Activated T-cell treated with anti-CD3 and anti-CD28 coated beads for 24 hours (primary cell): ENCODE data around the gene TMEM239.
"Not testable (repeated sequence)": the region's sequence is repeated elsewhere in the genome, so short reads cannot be mapped to it uniquely, and the experiment has no call there.

Source experiments
- DNase-seq: peaks from one replicate; pipeline ENCODE4 v3.0.0-alpha.2; 2020; ENCODE audit warnings: low read depth

TMEM239 gene

DNA sequence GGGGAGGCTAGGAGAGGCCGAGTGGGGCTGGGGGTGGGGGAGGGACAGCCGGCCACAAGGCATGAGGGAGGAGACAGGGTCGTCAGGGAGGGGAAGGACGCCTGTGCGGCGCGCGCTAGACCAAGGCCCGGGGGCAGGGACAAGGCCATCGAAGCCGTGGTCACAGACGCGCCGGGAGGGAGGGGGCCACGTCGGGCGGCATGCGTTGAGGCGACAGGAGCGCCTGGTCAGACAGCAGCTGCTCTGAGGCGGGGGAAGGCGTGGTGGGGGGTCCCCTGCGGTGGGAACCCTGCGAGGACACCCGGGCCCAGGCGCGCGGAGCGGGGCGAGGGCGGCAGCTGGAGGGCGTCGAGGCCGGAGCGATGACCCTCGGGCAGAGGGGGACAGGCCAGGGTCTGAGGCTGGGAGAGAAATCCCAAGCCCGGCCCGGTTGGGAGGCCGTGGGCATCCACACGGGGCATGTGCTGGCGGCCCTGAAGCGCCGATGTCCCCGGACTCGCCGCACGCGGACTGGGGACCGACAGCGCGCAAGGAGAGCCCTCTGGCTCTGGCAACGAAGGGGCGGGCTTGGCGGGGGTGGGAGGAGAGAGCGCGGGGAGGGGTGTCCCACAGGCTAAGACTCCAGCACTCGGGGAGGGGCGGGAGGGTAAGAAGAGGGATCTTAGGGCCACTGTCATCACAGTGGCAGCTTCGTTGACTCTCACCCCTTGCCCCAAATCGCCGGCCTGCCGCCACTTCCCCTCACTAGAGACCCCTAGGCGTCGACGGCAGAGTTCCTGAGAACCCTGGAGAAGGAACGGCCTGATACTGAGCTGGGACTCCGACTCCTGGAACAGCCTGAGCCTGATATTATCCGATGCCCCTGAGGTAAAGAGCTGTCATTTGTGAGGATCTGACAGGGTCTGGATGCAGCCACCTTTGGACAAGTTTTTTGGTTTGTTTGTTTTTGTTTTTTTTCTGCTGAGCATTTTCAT is 5.0 kb downstream of the TMEM239 start:
- DNase-seq: no peak

DNA sequence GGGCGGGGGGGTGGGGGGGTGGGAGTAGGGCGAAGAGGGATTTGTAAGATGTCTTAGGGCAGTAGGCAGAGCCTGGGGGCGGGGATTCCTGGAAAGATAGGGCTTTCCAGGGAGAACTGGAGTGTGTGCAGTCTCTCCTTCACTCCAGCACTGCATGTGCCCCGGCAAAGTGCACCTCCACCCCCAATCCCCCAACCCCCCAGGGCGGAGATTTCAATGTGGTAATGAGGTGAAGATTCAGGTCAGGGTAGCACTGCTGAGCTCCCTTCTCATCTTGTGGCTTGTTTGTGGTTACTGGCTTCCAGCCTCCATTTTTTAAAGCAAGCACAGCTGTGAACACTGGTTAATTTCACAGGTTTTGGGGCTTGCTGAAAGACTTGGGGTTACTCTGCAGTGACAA is 5.9 kb downstream of the TMEM239 start:
- DNase-seq: peak; percentile 18

GRCh38 chr20:2825761-2826160 is 9.6 kb downstream of the TMEM239 start:
- no peak for DNase-seq

DNA sequence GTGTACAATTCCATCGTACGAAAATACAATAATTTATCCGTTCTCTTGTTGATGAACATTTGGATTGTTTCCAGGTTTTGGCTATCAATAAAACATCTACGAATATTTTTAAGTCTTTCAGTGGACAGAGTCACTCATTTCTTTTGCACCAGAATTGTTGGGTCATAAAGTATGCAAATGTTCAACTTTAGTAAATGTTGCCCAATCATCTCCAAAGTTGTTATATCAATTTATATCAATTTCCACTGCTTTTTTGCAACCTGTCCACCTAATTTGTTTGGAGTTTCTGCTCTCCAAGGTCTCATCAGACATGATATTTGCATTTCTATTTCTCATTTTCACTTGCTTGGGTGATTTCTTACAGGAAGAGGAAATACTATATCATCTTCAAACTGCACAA is 10.5 kb downstream of the TMEM239 start:
- DNase-seq: no peak

GRCh38 chr20:2829376-2829775 is 13.2 kb downstream of the TMEM239 start:
- no peak for DNase-seq

DNA sequence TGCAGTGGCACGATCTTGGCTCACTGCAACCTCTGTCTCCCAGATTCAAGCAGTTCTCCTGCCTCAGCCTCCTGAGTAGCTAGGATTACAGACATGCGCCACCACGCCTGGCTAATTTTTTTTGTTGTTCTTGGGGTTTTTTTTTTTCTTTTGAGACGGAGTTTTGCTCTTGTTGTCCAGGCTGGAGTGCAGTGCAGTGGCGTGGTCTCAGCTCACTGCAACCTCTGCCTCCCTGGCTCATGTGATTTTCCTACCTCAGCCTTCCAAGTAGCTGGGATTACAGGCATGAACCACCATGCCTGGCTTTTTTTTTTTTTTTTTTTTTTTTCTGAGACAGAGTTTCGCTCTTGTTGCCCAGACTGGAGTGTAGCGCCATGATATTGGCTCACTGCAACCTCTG is 15.0 kb downstream of the TMEM239 start:
- not testable (repeated sequence) for DNase-seq

DNA sequence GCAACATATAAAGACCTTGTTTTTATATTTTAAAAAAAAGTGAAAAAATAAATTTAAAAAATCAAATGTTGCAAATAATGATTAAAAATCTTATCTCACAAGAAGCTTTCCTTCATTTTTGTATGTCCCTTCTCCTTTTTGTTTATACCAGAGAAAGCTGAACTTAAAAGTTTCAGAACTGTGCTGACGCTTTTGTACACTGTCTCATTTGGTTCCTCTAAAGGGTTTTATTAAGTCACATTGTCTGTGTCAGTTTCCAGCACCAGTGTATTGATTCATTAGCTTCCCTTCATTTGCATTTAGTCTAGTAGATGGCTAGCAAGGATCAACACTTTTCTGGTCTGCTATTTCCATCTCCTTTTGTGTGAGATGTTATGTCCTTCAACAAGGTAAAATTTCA is 17.6 kb downstream of the TMEM239 start:
- no peak for DNase-seq

- DNase-seq: no peak
Measured at GRCh38 chr20:2834401-2835110, 18.4 kb downstream of the TMEM239 start.

DNA sequence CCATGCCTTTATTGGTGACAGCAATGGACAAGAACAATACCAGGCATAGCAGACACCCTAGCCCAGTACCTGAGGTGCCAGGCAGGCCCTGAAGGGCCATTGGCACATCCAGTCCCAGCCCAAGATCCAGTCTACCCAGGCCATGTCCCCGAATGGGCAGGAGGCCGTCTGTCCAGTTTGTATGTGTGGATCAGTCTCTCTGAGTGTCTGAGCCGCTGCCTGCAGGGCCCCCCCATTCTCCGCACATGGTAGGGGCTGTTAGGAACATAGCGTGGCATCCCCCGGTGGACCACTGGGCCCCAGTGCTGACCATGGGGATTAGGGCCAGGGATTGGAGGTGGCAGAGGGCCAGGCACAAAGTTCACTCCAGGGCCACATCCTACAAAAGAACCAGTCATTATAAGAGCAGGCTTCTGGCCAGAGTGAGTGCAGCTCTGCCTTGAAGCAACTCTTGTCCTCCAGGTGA is 19.2 kb downstream of the TMEM239 start:
- no peak for DNase-seq

- DNase-seq: no peak
Measured at GRCh38 chr20:2836035-2836434, 19.9 kb downstream of the TMEM239 start.

DNA sequence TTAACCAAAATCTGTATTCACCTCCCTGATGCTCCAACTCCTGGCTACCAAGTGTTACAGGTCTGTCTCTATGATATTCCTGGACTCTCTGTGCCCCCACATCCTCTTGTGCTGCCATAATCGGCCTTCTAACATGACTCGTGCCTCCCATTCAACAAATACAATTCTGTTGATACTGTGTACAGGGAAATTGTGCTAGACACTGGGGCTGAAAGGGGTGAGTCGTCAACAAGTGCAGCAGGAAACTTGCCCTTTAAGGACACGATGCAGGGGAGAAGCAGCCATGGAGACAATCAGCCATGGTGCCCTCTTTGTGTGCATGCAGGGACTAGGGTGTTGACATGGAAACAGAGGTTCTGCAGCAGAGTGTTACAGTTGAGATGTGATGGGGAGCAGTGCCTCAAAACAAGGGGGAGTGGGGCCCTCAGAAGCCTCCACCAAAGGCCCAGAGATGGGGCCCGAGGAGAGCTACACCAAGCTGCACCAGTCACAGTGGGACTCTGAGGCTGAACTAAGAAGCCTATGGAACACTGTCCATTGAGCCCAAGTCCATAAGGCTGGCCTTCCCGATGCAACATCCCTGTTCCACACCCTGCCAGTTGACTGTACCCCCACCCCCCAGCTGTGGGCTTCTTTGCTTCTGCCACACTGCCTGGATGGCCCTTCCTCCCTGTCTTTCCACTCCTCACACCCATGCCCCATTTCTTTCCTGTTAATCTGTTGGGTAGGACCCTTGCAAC is 21.2 kb downstream of the TMEM239 start:
- no peak for DNase-seq

- DNase-seq: no peak
Measured at GRCh38 chr20:2838170-2838797, 22.1 kb downstream of the TMEM239 start.

DNA sequence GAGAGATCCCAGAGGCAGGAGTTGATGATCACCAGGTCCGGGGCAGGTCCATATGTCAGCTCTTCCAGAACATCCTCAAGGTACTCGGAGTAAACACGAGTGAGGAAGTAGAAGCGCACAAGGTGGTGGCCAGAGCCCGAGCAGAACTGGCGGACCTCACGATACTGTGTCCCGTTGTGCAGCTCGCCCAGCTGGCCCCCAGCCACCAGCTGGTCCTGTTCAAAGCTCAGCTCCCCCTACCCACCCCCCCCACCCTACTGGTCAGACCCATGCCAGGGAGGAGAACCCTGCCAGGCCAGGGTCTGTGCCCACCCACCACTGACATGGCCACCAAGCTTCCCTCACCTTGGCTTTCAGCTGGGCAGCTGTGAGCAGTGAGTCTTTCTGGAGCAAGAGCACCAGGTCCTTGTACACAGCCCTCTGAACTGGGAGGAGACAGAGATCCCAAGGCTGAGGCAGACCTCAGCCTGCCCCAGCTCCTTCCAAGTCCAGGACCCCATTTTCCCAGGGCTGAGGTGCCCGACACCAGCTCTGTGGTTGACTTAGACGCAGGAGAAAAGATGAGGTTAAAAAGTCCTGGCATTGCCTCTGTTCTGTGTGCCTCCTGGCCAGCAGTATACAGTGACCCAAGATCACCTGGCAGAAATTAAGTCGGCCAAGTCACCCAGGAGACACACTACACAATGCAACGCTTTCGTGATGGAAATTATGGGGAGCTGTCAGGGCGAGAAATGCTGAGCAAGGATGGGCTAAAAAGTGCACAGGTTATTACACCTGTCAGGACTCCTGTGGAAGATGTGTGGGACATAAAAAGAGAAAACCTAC is 22.9 kb downstream of the TMEM239 start:
- DNase-seq: no peak

- DNase-seq: no peak
Measured at GRCh38 chr20:2839732-2840137, 23.6 kb downstream of the TMEM239 start.

DNA sequence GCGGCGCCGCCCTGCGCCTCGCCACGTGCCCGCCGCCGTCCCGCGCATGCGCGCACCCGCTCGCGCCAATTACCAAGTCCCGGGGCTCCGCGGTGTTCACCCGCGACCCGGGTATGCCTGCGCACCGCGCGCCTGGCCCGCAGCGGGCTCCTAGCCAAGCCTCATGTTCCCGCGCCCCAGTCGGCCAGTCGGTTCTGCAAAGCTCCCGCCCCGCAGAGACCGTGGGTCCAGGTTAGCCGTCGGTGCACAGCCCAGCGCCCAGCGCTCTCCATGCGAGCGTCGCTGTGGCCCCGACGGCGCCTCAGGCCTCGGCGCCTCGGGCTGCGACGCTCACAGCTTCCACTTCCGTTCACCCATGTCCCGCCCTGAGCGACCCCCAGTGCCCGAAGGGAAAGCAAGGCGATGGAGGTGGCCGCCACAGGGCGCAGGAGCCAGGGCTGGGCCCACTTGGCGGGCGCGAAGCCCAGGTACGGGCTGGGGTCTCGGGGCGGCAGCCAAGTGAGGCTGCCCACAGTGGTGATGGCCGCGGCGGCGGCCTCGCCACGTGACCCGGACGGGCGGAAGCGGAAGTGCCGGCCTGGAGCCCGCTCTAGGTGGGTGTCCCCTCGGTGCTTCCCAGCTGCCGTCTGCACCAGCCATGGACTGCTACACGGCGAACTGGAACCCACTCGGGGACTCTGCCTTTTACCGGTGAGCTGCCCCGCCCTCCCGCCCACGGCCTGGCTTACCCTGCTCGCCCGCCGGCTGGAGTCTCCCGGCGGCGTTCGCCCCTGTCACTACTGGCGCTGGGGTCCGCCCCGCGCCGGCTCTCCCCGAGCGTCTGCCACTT is 24.2 kb downstream of the TMEM239 start, which contains the start of the genes PCED1A and VPS16:
PCED1A (minus strand) TSS at position 518 of the 829 bp plus-strand sequence. CDS start 743 bp downstream, outside the sequence.
VPS16 (plus strand) TSS at position 608 of the 829 bp plus-strand sequence; CDS start at position 638, 30 bp downstream.
- peak; percentile 88 for DNase-seq

DNA sequence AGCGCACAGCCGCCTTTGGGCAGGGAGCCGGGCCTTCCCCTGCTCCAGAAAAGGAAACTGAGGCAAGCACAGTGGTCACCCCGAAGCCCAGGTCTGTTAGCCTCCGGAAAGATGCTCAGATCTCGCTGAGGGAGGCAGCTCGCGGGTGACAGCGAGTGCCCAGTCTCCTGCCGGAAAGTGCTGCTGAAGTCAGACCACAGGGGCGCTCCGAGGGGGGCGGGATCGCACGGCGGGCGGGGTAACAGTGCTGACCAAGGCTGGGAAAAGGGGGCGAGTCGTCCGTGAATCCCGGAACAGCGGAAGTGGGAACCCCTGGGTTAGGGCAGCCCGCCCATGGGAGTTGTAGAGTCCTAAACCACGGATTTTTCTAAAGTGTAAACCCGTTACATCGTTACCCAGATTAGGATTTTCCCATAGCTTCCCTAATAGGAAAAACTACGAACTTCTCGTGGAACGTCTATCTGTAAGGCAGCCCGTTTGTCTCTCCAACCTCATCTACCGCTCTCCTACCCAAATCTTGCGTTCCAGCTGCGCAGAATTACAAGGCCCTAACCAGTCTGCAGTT is 24.9 kb downstream of the TMEM239 start:
- DNase-seq: peak; percentile 26

- DNase-seq: no peak
Measured at GRCh38 chr20:2845607-2846006, 29.4 kb downstream of the TMEM239 start.

DNA sequence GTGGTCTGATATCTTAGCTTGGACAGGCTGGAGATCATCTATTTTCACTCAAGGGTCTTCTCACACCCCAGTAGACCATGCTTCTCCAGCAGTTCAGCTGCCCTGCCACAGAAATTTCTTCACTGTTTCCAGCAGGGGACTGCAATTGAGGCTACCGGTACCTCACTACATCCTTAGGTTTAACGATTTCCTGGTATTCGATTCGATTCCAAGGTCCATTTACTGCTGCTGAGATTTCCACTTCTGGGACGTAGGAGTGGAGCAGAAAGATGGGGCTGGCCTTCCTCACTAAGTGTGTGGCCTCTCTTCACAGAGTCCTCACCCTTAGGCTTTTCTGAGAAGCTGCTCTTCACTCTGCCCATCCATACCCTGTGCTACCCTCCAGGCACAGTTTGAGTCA is 30.5 kb downstream of the TMEM239 start:
- DNase-seq: no peak

DNA sequence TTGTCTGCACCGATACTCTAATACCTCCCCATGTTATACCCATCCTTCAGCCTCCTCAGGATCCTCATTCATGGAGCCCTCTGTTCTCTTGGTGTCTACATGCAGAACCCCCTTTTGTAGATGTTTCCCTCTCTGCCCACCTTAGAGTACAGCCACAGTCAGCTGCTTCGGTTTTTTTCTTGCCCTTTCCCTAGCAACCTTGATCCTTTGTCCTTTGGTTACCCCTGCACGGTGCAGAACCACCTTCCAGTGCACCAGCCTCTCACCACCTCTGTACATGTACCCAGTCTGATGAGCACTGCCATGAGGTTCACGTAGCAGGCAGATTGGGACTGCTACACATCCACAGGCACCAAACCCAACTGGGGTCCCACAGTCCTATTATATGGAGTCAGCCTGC is 31.6 kb downstream of the TMEM239 start:
- DNase-seq: no peak
